ENCODE measurements around the gene HACL1.
"Not testable (repeated sequence)": the region's sequence is repeated elsewhere in the genome, so short reads cannot be mapped to it uniquely, and the experiment has no call there.

The HACL1 gene

DNA sequence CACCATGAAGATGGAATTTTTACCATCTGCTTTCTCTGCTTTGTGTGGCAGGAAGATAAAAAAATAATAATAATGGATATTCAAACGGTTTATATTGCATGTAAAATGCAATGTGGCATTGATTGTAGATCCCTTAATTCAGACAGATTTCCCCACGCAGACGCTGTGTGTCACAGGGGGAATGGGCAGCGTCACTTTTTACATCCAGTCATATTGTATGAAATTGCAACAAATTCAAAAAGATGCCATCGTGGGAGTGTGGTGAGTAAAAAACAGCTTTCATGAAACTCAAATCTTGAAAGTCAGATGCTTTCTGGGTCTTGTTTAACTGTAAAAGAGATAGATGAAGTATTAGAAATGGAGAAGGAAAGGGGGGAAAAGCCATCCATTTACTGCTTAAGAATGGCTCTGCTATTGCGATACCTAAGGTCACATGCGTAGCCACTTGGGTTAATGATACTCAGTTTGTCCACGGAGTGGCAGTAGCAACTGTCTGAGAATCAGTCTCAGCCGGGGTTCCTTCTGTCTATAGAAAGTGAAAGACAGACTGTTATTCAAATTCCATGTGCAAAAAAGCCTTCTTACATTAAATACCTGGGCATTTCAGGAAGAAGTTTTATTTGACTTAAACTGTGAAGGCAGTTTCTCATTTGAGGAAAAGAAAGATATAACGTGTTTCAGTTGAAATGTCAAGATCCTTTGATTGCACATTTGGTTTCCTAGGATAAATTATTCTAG lies 28.7 kb upstream of the HACL1 start:
- DNase-seq (ENCODE audit: low spot score): peak; percentile 68

DNA sequence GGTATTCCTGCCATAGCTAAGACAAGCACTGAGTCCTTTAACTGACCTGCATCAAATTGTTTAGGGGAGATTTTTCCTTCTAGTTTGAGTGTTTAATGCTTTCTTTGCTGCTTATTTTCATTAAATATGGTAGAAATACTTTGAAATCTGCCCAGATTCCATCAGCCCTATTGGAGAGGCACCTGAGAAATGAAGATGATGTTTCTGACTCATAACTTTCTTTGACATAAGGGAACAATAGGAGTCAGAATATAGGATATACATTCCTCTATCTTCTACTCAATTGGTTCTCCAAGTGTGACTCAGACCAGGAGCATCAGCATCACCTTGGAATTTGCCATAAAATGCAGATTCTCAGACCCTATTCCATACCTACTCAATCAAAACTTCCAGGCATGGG lies 27.6 kb upstream of the HACL1 start:
- no peak for DNase-seq (ENCODE audit: low spot score)

- DNase-seq (ENCODE audit: low spot score): no peak
These were observed 22.4 kb upstream of the HACL1 start for GRCh38 chr3:15623535-15624440.

- DNase-seq (ENCODE audit: low spot score): not testable (repeated sequence)
These were observed 18.5 kb upstream of the HACL1 start for GRCh38 chr3:15619659-15620464.

GRCh38 chr3:15616053-15616452 lies 14.7 kb upstream of the HACL1 start:
- no peak for DNase-seq (ENCODE audit: low spot score)

DNA sequence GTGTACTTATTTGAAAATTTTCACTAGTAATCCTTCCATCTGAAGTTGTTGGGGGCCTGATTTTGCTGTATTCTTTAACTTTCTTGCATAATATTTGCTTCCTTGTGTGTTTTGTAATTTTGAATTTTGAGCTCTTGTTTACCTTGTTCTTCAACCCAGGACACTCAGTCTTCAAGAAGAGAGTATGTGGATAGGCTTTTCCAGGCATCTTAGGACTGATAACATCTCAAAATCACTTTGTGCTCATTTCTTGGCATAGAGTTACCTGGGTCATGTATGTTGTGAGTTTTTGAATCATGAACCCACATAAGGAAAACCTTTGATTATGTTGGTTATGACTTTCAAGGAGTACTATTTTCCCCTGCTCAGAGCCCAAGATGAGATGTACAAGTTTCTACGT lies 13.6 kb upstream of the HACL1 start:
- DNase-seq (ENCODE audit: low spot score): no peak

DNA sequence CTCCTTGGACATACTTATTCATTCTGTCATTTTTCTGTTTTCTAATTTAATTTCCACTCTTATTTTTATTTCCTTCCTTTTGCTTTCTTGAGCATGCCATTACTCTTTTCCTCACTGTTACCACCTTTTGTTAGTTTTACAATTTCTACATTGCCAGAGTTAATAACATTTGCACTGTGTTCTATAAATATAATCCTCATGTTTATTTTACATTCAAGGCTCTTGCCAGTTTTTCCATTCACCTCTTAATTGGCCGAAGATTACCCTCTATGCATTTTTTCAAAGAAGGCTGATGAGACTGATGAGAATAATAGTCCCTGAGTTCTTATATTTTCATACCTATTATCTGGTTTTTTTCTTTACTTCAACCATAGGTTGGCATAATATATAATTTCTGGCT lies 10.6 kb upstream of the HACL1 start:
- DNase-seq (ENCODE audit: low spot score): no peak

- no peak for DNase-seq (ENCODE audit: low spot score)
These were observed 9.6 kb upstream of the HACL1 start for GRCh38 chr3:15611018-15611417.

GRCh38 chr3:15610082-15610759 lies 8.9 kb upstream of the HACL1 start:
- DNase-seq (ENCODE audit: low spot score): no peak

DNA sequence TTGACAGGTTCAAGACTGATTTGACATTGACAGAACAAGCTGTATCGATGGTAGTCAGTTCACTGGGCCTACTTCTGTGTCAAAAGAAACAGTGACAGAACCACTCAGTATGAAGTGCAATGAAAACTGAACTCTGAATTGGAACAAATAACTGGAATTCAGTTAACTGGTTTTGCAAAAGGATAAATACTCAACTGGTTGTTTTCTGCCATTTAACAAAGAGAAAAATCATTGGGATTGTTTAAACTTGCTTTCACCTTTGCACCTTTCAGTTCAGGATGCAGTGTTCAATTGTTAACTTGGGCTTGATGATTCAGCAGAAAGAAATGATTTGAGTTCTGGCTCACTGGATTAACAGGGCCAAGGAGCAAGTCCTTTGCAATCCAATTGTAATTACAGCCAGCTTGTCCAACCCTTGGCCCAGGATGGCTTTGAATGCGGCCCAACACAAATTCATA lies 5.1 kb upstream of the HACL1 start:
- DNase-seq (ENCODE audit: low spot score): no peak

DNA sequence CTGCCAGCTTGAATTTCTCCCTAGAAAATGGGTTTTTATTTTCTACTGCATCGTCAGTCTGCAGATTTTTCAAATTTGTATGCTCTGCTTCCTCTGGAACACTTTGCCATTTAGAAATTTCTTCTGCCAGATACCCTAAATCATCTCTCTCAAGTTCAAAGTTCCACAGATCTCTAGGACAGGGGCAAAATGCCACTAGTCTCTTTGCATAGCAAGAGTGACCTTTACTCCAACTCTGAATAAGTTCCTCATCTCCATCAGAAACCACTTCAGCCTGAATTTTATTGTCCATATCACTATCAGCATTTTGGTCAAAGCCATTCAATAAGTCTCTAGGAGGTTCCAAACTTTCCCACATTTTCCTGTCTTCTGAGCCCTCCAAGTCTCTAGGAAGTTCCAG lies 3.2 kb upstream of the HACL1 start:
- not testable (repeated sequence) for DNase-seq (ENCODE audit: low spot score)

GRCh38 chr3:15602816-15603215 lies 1.4 kb upstream of the HACL1 start:
- DNase-seq (ENCODE audit: low spot score): not testable (repeated sequence)

- no peak for DNase-seq (ENCODE audit: low spot score)
These were observed 772 bp upstream of the HACL1 start for GRCh38 chr3:15602146-15602536.

GRCh38 chr3:15601046-15601398 lies 347 bp downstream of the HACL1 start:
- no peak for DNase-seq (ENCODE audit: low spot score)

DNA sequence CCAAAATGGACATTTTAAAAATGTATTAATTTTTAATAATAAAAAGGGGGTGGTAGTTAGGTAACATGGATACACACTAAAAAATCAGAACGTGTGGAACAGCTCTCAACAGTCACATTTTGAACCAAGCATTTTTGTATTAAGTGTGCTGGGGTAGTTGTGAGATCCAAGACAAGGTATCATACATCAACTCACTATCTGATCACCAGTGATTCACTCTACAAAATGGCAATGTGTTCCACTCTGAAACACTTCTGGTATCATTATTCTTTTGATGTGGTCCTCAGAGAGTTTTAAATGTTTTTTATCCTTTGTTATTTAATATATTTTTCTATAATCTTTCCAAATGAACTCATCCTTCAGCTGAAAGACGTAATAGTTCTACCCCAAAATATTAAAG lies 5.4 kb downstream of the HACL1 start:
- no peak for DNase-seq (ENCODE audit: low spot score)

DNA sequence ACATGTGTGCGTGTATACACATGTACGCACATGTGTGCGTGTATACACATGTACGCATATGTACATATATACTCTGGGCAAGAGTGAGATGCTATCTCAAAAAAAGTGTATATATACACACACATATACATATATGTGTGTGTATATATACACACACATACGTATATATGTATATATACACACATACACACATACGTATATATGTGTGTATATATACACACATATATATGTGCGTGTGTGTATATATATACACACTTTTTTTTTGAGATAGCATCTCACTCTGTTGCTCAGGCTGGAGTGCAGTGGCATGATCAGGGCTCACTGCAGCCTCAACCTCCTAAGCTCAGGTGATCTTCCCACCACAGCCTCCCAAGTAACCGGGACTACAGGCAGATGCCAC lies 8.4 kb downstream of the HACL1 start:
- DNase-seq (ENCODE audit: low spot score): no peak

GRCh38 chr3:15591928-15592327 lies 9.4 kb downstream of the HACL1 start:
- no peak for DNase-seq (ENCODE audit: low spot score)

DNA sequence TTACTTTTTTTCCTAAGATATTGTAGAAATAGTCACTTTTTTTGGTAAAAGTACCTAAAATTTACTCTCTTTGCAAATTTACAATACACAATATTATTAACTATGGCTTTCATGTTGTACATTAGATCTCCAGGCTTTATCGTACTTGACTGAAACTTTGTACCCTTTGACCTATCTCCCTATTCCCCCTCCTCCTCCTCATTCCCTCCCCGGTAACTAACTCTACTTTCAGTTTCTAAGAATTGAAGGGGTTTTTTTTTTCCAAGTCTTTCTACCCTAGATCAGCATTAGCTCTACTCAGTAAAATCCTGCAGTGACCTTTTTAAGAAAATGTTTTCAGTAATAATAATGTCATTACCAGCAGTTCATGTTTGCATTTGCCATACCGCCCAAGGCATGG lies 10.1 kb downstream of the HACL1 start:
- DNase-seq (ENCODE audit: low spot score): no peak

- no peak for DNase-seq (ENCODE audit: low spot score)
These were observed 16.1 kb downstream of the HACL1 start for GRCh38 chr3:15585111-15585845.

- no peak for DNase-seq (ENCODE audit: low spot score)
These were observed 19.6 kb downstream of the HACL1 start for GRCh38 chr3:15581471-15582394.

Data from D341Med (cell line).